ENCODE measurements around the gene CBFA2T3. TPM values are rescaled to one million over a fixed set of nuclear protein-coding genes. Genes with fewer than 3 reads are reported as not detected.

The CBFA2T3 gene
- total and polyA plus RNA-seq, 2 of the 13 experiments (the other 11 are each of a cell fraction or from before 2014, with no cell fraction given): 0.05 TPM; not detected in 1

DNA sequence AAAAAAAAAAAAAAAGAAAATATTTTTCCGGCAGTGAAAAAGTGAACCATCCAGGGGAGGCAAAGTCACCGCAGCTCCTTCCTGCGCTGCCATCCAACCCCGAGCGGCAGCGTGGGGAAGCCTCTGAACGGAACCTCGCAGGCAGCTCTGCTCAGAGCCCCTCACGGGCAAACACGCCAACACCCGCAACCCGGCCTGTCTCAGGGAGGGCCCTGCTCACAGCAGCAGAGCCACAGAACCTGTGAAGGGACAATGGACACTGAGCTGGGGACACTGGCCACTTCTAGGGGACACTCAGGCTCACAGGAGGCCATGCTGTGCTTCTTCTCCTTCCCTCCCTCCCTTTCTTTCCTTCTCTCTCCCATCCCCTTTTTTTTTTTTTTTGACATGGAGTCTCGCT, 143.9 kb downstream of the CBFA2T3 start:
- Histone ChIP-seq H3K4me3 (replicated peaks in 1 of 3; ENCODE audit: insufficient read depth in 1 of 3, low read depth in 2 of 3, low read length in 3 of 3) (no peak overlapping the region), H3K27me3 (ENCODE audit: control insufficient read depth in 1 of 2, insufficient read depth in 2 of 2, low read length in 2 of 2) (no peaks in the 10 kb centered on the region), H3K9me3 (ENCODE audit: low read length) (no peaks in the 10 kb centered on the region), H4K20me1 (ENCODE audit: insufficient read depth, low read length) (no peaks in the 10 kb centered on the region), H3K36me3 (replicated peaks in 1 of 2; ENCODE audit: control insufficient read depth in 1 of 2, insufficient read depth in 2 of 2, low read length in 2 of 2) (no peaks in the 10 kb centered on the region), H3K4me1 (ENCODE audit: insufficient read depth, low read length) (0 out of 2 replicates have a peak, but pooled peaks cover 7% of the 10 kb centered on the region), H2AFZ (ENCODE audit: low read length) (no peak overlapping the region), H3K27ac (ENCODE audit: extremely low read length, insufficient read depth, low read length) (no peak overlapping the region), H3K9ac (ENCODE audit: insufficient read depth, low read depth, low read length) (no peak overlapping the region), H3K4me2 (ENCODE audit: low read depth, low read length) (no peak overlapping the region), H3K79me2 (ENCODE audit: insufficient read depth, low read length) (no peaks in the 10 kb centered on the region)
- no TSS peak for BruUV-seq (replicated peaks)
- CTCF ChIA-PET (ENCODE audit: low intra/inter-chr PET ratio, low total read pairs): no interaction called here
- intact Hi-C loops (cut with micrococcal nuclease; ENCODE audit: unreplicated experiment): no loop called here
- ATAC-seq: no peak
- TF ChIP-seq, protein P1, sequence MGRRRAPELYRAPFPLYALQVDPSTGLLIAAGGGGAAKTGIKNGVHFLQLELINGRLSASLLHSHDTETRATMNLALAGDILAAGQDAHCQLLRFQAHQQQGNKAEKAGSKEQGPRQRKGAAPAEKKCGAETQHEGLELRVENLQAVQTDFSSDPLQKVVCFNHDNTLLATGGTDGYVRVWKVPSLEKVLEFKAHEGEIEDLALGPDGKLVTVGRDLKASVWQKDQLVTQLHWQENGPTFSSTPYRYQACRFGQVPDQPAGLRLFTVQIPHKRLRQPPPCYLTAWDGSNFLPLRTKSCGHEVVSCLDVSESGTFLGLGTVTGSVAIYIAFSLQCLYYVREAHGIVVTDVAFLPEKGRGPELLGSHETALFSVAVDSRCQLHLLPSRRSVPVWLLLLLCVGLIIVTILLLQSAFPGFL (CRISPR knock-in tag; IDR thresholded peaks at IDR 0.05): no peak
- TF ChIP-seq, protein P2, sequence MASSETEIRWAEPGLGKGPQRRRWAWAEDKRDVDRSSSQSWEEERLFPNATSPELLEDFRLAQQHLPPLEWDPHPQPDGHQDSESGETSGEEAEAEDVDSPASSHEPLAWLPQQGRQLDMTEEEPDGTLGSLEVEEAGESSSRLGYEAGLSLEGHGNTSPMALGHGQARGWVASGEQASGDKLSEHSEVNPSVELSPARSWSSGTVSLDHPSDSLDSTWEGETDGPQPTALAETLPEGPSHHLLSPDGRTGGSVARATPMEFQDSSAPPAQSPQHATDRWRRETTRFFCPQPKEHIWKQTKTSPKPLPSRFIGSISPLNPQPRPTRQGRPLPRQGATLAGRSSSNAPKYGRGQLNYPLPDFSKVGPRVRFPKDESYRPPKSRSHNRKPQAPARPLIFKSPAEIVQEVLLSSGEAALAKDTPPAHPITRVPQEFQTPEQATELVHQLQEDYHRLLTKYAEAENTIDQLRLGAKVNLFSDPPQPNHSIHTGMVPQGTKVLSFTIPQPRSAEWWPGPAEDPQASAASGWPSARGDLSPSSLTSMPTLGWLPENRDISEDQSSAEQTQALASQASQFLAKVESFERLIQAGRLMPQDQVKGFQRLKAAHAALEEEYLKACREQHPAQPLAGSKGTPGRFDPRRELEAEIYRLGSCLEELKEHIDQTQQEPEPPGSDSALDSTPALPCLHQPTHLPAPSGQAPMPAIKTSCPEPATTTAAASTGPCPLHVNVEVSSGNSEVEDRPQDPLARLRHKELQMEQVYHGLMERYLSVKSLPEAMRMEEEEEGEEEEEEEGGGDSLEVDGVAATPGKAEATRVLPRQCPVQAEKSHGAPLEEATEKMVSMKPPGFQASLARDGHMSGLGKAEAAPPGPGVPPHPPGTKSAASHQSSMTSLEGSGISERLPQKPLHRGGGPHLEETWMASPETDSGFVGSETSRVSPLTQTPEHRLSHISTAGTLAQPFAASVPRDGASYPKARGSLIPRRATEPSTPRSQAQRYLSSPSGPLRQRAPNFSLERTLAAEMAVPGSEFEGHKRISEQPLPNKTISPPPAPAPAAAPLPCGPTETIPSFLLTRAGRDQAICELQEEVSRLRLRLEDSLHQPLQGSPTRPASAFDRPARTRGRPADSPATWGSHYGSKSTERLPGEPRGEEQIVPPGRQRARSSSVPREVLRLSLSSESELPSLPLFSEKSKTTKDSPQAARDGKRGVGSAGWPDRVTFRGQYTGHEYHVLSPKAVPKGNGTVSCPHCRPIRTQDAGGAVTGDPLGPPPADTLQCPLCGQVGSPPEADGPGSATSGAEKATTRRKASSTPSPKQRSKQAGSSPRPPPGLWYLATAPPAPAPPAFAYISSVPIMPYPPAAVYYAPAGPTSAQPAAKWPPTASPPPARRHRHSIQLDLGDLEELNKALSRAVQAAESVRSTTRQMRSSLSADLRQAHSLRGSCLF (CRISPR knock-in tag; IDR thresholded peaks at IDR 0.05; ENCODE audit: borderline replicate concordance): no peak
- no peak for TF ChIP-seq SALL1 (CRISPR knock-in tag; IDR thresholded peaks at IDR 0.05)
- TF ChIP-seq ZNF30 (CRISPR knock-in tag; IDR thresholded peaks at IDR 0.05): no peak
- no peak for TF ChIP-seq PHF20 (CRISPR knock-in tag; IDR thresholded peaks at IDR 0.05)
- TF ChIP-seq, protein P3, sequence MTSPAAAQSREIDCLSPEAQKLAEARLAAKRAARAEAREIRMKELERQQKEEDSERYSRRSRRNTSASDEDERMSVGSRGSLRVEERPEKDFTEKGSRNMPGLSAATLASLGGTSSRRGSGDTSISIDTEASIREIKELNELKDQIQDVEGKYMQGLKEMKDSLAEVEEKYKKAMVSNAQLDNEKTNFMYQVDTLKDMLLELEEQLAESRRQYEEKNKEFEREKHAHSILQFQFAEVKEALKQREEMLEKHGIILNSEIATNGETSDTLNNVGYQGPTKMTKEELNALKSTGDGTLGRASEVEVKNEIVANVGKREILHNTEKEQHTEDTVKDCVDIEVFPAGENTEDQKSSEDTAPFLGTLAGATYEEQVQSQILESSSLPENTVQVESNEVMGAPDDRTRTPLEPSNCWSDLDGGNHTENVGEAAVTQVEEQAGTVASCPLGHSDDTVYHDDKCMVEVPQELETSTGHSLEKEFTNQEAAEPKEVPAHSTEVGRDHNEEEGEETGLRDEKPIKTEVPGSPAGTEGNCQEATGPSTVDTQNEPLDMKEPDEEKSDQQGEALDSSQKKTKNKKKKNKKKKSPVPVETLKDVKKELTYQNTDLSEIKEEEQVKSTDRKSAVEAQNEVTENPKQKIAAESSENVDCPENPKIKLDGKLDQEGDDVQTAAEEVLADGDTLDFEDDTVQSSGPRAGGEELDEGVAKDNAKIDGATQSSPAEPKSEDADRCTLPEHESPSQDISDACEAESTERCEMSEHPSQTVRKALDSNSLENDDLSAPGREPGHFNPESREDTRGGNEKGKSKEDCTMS (CRISPR knock-in tag; conservative IDR thresholded peaks at IDR 0.05): no peak
- TF ChIP-seq YY1 (IDR thresholded peaks at IDR 0.05; ENCODE audit: insufficient read depth, insufficient replicate concordance, low read depth, low read length): no peak
- TF ChIP-seq, protein P4, sequence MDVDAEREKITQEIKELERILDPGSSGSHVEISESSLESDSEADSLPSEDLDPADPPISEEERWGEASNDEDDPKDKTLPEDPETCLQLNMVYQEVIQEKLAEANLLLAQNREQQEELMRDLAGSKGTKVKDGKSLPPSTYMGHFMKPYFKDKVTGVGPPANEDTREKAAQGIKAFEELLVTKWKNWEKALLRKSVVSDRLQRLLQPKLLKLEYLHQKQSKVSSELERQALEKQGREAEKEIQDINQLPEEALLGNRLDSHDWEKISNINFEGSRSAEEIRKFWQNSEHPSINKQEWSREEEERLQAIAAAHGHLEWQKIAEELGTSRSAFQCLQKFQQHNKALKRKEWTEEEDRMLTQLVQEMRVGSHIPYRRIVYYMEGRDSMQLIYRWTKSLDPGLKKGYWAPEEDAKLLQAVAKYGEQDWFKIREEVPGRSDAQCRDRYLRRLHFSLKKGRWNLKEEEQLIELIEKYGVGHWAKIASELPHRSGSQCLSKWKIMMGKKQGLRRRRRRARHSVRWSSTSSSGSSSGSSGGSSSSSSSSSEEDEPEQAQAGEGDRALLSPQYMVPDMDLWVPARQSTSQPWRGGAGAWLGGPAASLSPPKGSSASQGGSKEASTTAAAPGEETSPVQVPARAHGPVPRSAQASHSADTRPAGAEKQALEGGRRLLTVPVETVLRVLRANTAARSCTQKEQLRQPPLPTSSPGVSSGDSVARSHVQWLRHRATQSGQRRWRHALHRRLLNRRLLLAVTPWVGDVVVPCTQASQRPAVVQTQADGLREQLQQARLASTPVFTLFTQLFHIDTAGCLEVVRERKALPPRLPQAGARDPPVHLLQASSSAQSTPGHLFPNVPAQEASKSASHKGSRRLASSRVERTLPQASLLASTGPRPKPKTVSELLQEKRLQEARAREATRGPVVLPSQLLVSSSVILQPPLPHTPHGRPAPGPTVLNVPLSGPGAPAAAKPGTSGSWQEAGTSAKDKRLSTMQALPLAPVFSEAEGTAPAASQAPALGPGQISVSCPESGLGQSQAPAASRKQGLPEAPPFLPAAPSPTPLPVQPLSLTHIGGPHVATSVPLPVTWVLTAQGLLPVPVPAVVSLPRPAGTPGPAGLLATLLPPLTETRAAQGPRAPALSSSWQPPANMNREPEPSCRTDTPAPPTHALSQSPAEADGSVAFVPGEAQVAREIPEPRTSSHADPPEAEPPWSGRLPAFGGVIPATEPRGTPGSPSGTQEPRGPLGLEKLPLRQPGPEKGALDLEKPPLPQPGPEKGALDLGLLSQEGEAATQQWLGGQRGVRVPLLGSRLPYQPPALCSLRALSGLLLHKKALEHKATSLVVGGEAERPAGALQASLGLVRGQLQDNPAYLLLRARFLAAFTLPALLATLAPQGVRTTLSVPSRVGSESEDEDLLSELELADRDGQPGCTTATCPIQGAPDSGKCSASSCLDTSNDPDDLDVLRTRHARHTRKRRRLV (CRISPR knock-in tag; IDR thresholded peaks at IDR 0.05): no peak
- TF ChIP-seq HOXA3 (CRISPR knock-in tag; IDR thresholded peaks at IDR 0.05): no peak
- POLR2A ChIA-PET: no interaction called here
- DNase-seq (ENCODE audit: low spot score): no peak
- 85% methylated on average over 13 of the region's 13 CpGs for WGBS (ENCODE audit: low lambda C conversion rate)
- in situ Hi-C loops (cut with HindIII; ENCODE audit: extremely low pct_ligation_motif_present, low pct_unique_long_range_greater_than_20kb): no loop called here
- FAIRE-seq: no peak

All from HepG2 (cell line).